KG1 (cell line): ENCODE results near the gene ST6GAL1.
A peak's percentile ranks its signal among the peaks of the same experiment; 100 is the strongest.

Source experiments
- DNase-seq: peaks from one replicate; lab custom pipeline; 2025; lab: John Stamatoyannopoulos, UW

Gene ST6GAL1

DNA sequence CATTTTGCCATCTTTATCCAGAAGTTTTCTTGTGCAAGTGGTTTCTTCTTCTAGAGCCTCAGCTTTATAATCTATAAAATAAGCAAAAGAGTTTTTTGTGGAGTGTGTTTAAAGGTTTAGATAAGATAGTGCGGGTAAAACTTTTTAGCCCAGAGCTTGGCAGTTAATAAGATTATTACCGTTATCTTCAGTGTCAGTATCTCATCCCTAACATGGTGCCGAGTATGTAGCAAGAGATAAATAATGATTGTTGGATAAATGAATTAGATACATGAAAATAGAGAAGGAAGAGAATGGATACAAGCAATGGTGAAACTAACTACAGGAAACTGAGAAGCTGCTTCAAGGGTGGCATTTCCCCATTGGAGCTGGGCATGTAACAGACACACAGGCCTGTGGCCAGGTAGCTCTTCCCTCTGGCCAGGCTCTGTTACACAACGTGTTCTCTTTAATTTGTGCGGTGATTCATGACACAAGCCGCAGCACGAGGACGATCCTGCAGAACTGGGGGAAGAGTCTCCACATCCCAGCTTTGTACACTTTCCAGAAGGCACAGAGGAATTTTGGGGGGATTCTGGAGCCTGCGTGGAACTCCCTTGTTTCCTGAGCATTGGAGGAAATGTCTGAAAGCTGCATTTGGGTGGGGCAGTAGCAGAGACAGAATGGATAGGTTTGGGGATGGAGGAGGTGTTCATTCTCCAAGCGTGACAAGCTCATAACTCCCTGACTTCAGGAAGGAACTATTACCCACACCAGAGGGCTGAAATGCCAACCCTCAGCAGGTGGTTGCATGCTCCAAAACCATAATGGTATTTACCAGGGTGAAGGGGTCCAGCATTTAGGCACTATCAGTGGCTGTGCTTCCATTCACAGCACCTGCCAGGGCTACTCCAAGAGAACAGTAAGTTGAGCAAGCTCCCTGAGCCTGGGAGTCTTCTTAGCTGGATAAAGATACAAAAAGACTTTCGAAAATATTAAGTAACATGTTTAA, 14.2 kb upstream of the ST6GAL1 start:
- DNase-seq = no peak

- no peak for DNase-seq
Measured at GRCh38 chr3:186917512-186918312, 12.6 kb upstream of the ST6GAL1 start.

- no peak for DNase-seq
Measured at GRCh38 chr3:186920301-186920700, 10.0 kb upstream of the ST6GAL1 start.

DNA sequence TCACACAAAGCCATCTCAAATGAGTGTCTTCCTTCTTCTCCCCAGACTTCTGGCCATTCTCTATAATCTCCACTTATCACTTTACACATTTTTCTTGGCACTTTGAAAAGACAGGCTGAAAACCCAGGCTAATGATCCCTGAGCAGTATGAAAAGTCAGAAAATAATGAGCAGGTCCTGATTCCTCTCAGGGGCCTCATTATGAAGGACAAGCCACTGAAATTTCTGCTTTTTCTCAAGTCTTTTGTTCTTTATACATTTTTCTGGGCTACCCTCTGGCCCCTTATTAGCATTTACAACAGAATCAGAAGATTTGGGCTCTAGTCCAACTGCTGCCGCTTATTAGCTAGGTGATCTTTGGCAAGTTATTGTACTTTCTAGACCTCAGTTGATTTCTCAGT, 9.5 kb upstream of the ST6GAL1 start:
- DNase-seq = no peak

GRCh38 chr3:186921578-186921977, 8.7 kb upstream of the ST6GAL1 start:
- DNase-seq = no peak

DNA sequence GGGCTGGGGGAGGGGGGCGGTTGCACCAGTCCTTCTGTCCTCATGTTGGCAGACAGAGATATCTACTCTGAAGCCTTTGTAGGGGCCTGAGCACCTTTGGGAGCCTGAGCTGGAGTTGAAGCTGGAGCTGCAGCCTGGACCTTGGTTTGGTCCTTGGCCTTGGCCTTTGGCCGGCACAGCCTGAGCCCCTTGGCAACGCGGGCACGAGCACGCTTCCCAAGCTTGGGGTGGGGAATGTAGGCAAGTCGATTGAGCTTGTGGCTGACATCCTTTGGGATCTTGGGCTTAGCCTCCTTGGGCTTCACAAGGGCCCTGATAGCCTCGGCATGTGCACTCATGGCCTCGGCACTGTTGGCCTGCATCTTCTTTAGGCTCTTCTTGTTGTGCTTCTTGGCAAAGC, 8.1 kb upstream of the ST6GAL1 start:
- DNase-seq = no peak

DNA sequence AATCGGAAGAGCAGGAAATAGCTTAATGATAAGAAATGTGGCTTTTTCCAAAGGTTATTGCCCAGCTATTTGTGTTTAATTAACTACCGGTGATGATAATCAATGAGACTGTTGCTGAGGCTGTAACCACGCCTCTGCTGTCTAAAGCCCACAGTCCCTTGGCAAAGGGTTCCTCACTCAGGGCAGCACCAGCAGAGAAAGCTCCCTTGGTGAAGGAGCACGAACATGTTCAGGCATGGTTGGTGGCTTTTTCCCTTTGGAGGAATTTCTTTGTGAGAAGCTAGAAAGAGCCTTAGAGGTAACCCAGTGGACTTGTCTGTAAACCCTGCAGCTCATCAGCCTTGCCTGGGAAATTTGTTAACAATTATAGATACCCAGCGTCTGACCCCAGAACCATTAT, 7.5 kb upstream of the ST6GAL1 start:
- no peak for DNase-seq

- no peak for DNase-seq
Measured at GRCh38 chr3:186923241-186923640, 7.1 kb upstream of the ST6GAL1 start.

DNA sequence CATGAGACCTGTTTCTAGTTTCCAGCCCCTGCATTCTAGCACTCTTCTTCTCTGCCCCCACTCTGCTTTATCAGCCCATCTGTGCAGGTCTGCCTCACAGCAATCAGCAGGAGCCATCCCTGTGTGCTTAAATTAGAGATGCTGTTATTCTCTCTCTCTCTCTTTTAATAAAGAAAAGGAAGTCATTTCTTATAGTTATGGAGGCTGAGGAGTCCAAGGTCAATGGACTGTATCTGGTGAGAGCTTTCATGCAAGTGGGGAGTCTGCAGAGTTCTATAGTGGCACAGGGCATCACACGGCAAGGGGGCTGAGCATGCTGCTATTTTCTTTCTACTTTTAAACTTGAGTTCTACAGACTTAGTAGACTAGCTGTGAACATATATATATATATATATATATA, 4.5 kb upstream of the ST6GAL1 start:
- no peak for DNase-seq

- no peak for DNase-seq
Measured at GRCh38 chr3:186929186-186929585, 1.1 kb upstream of the ST6GAL1 start.

GRCh38 chr3:186929685-186930084, 641 bp upstream of the ST6GAL1 start:
- no peak for DNase-seq

GRCh38 chr3:186930641-186931531, 560 bp downstream of the ST6GAL1 start:
- peak; percentile 65 for DNase-seq

GRCh38 chr3:186931532-186932280, 1.4 kb downstream of the ST6GAL1 start:
- no peak for DNase-seq

DNA sequence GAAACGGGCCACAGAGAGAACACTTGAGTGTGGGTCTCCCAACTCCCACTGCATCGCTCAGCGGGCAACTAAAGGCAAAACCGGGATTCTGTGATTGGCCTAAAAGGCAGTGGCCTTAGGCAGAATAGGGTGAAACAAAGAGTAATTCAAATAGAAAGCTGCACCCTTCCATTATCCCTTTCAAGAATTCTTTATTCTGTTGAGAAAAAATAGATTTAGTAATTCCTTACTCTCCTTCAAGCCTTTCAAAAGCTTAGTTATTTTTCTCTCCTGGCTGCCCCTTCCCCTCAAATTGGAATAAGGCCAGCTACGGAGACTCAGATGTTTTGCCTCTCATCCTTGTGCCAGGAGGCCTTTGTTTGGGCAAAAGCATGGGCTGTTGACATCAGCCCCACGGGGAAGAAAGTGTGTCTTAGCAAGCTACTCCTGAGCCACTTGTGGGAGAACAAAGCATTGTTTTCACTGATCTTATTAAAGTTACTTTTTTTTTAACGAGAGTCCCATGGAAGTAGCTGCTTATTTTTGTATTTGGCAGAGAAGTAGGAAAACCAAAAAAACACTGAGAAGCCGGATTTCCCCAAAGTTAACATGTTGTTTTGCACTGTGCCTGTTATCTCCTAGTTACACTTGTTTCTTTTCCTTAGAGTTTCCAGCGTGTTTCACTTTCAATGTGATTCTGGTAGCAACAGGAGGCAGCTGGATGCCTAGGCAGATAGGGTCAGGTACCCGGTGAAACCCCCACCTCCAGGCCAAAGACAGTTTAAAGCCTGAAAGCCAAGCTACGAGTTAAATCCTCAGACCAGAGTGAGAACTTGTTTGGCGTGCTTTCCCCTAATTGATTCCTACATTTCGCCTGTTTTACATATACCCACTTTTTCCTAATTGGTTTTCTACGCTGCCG, 2.2 kb downstream of the ST6GAL1 start:
- DNase-seq = peak; percentile 17

- DNase-seq = no peak
Measured at GRCh38 chr3:186933816-186934215, 3.5 kb downstream of the ST6GAL1 start.

DNA sequence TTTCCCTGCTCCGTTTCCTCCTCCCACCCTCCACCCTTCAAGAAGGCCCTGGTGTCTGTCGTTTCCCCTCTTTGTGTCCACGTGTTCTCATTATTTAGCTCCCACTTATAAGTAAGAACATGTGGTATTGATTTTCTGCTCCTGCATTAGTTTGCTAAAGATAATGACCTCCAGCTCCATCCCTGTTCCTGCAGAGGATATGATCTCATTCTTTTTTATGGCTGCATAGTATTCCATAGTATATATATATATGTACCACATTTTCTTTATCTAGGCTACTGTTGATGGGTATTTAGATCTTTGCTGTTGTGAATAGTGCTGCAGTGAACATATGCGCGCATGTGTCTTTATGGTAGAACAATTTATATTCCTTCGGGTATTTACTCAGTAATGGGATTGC, 4.8 kb downstream of the ST6GAL1 start:
- DNase-seq = no peak

DNA sequence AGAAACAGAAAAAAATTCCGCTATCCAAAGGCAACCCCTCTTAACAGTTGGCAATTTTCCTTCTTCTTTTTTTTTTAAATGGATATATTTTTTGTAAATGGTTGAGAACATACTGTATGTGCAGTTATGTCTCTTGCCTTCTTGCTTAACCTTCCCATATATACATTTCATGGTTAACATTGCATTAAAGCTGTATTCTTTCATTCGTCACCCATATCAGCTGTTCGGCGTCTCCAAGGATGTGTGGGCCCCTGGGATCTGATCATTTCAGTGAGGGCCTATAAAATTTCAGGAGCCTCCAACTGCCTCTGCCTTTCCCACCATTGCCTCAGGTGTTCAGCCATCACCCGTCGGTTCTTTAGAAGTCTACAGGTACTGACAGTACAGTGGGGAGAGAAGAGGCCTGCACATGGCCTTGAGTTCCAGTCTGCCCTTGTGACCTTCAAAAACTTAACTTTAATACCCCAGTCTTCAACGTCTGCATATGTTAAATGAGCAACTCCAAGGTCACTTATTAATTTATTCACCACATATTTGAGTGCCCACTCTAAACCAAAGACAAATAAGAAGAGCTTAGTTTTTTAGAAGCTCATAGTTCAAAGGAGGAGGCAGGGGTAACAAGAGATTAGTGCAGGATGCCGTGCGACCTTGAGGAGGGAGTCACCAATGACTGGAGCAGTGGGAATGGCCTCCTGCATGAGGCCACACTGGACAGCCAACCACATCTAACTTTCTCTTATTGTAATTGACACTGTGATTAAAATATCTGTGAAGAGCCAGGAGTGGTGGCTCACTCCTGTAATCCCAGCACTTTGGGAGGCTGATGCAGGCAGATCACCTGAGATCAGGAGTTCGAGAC, 6.9 kb downstream of the ST6GAL1 start:
- DNase-seq = no peak

DNA sequence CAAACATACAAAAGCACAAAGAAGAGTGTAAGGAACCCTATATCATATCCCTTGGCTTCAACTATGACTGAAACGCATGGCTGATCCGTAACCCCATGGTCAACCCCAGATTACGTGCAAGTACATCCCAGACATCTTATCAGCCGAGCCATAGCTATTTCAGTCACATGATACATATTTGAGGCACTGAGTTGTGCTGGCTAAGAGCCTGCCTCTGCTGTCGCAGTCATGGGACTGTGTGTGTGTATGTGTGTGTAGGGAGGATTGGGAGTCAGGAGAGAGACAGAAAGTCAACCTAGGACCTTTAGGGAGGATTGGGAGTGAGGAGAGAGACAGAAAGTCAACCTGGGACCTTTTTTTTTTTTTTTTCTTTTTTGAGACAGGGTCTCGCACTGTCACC, 8.4 kb downstream of the ST6GAL1 start:
- DNase-seq = no peak

GRCh38 chr3:186939536-186939935, 9.2 kb downstream of the ST6GAL1 start:
- DNase-seq = no peak
